Measurements from ENCODE around the gene RBM47.

GRCh38 chr4:40562681-40563080, 67.0 kb downstream of the RBM47 start:
- TF ChIP-seq SP1 (IDR thresholded peaks at IDR 0.05) (no peak), LEF1 (IDR thresholded peaks at IDR 0.05; ENCODE audit: borderline replicate concordance) (no peak)
